ENCODE data around the gene TBC1D22B.

TBC1D22B gene

DNA sequence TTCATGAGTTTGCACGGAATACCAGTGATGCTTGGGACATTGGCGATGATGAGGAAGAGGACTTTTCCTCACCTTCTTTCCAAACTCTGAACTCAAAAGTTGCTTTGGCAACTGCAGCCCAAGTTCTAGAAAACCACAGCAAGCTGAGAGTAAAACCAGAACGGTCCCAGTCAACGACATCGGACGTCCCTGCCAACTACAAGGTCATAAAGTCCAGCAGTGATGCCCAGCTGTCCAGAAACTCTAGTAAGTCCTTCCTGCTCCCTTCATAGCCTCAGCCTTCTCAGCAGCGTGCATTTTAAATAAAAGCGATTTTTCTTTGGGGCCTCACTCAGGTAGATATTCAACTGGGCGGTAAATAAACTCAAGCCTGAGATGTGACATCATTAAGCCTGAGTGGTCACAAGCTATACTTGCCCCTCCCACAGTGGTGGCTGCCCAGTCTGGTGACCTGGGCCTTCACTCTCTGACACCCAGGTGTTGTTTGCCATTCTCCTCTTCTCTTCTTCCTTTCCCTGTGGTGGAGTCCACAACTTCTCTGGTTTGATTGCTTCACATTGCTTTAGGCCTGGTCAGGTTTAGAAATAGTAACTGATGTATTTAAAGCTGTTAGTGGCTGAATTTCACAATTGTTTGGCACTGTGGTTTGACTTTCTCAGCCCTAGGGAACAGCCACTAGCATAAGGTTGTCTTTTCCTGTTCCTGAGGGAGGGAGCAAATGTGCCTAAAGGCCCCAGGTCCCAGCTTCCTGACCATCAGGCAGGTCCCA lies 22.0 kb downstream of the TBC1D22B start:
- no peak for TF ChIP-seq POLR2A (IDR thresholded peaks at IDR 0.05; ENCODE audit: low read depth, low read length)
- TF ChIP-seq POLR2AphosphoS5 (IDR thresholded peaks at IDR 0.05; ENCODE audit: low read depth, low read length), result no peak
- no peak for TF ChIP-seq POU2F2 (IDR thresholded peaks at IDR 0.05; ENCODE audit: low read depth, low read length)
- TF ChIP-seq PAX5 (IDR thresholded peaks at IDR 0.05; ENCODE audit: insufficient read depth, low read length, severe bottlenecking), result no peak
- no peak for TF ChIP-seq TAF1 (IDR thresholded peaks at IDR 0.05; ENCODE audit: low read depth, low read length)
- no peak for TF ChIP-seq SPI1 (IDR thresholded peaks at IDR 0.05; ENCODE audit: low read depth, low read length)
- FAIRE-seq, result no peak
- no peak for DNase-seq (ENCODE audit: insufficient read length, low spot score)

- no peak for FAIRE-seq
- DNase-seq (ENCODE audit: insufficient read length, low spot score), result no peak
- no peak for TF ChIP-seq PAX5 (IDR thresholded peaks at IDR 0.05; ENCODE audit: insufficient read depth, low read length, severe bottlenecking)
- TF ChIP-seq SPI1 (IDR thresholded peaks at IDR 0.05; ENCODE audit: low read depth, low read length), result no peak
- no peak for TF ChIP-seq TAF1 (IDR thresholded peaks at IDR 0.05; ENCODE audit: low read depth, low read length)
- no peak for TF ChIP-seq POLR2AphosphoS5 (IDR thresholded peaks at IDR 0.05; ENCODE audit: low read depth, low read length)
- TF ChIP-seq POLR2A (IDR thresholded peaks at IDR 0.05; ENCODE audit: low read depth, low read length), result no peak
- TF ChIP-seq POU2F2 (IDR thresholded peaks at IDR 0.05; ENCODE audit: low read depth, low read length), result no peak
These were observed 22.8 kb downstream of the TBC1D22B start for GRCh38 chr6:37280162-37280887.

DNA sequence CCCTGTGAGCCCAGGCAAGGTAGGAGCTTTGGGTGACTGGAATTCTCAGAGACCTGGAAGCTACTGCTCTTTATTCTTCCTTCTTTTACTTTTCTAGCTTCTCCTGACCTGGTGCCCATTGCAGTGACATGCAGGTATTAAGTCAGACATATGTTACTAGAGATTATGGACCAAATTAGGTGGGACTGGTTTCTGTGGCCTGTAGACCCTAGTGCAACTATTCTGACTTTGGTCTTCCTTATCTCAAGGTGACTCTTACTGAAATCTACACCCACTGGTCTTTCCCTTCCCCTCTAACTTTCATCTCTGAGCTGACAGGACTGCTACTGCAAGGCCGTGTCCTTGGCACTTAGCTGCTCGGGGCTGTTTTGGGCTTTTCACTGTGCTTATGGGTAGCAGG lies 24.8 kb downstream of the TBC1D22B start:
- no peak for TF ChIP-seq SPI1 (IDR thresholded peaks at IDR 0.05; ENCODE audit: low read depth, low read length)
- TF ChIP-seq POLR2AphosphoS5 (IDR thresholded peaks at IDR 0.05; ENCODE audit: low read depth, low read length), result no peak
- no peak for TF ChIP-seq TAF1 (IDR thresholded peaks at IDR 0.05; ENCODE audit: low read depth, low read length)
- no peak for TF ChIP-seq PAX5 (IDR thresholded peaks at IDR 0.05; ENCODE audit: insufficient read depth, low read length, severe bottlenecking)
- TF ChIP-seq POLR2A (IDR thresholded peaks at IDR 0.05; ENCODE audit: low read depth, low read length), result no peak
- no peak for TF ChIP-seq POU2F2 (IDR thresholded peaks at IDR 0.05; ENCODE audit: low read depth, low read length)
- FAIRE-seq (no peak), DNase-seq (ENCODE audit: insufficient read length, low spot score) (no peak)

GRCh38 chr6:37283268-37283667 lies 25.7 kb downstream of the TBC1D22B start:
- no peak for DNase-seq (ENCODE audit: insufficient read length, low spot score)
- no peak for FAIRE-seq
- no peak for TF ChIP-seq SPI1 (IDR thresholded peaks at IDR 0.05; ENCODE audit: low read depth, low read length)

DNA sequence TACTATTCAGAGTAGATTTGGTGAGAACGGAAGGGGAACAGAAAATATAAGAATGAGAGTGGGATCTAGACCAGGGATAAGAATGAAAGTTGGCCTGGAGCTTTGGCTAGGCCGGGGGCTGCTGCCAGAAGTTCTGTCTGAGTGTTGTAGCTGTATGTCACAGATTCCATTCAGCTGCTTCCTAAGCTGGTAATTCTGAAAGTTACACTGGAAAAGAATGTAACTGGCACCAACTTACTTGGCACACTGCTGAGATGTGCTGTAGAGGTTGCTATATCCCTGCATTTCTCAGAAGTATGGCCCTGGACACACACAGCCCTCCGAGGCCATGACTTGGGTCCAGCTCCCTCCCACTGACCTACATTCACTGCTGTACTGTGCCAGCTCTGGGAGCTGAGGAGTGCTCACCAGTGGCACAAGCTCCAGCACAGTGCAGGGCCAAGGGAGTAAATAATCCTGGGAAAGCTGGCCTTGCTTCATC lies 26.1 kb downstream of the TBC1D22B start:
- FAIRE-seq (no peak), DNase-seq (ENCODE audit: insufficient read length, low spot score) (no peak)
- TF ChIP-seq PAX5 (IDR thresholded peaks at IDR 0.05; ENCODE audit: insufficient read depth, low read length, severe bottlenecking), result no peak
- no peak for TF ChIP-seq POLR2A (IDR thresholded peaks at IDR 0.05; ENCODE audit: low read depth, low read length)
- no peak for TF ChIP-seq SPI1 (IDR thresholded peaks at IDR 0.05; ENCODE audit: low read depth, low read length)
- TF ChIP-seq TAF1 (IDR thresholded peaks at IDR 0.05; ENCODE audit: low read depth, low read length), result no peak
- TF ChIP-seq POLR2AphosphoS5 (IDR thresholded peaks at IDR 0.05; ENCODE audit: low read depth, low read length), result no peak
- TF ChIP-seq POU2F2 (IDR thresholded peaks at IDR 0.05; ENCODE audit: low read depth, low read length), result no peak

DNA sequence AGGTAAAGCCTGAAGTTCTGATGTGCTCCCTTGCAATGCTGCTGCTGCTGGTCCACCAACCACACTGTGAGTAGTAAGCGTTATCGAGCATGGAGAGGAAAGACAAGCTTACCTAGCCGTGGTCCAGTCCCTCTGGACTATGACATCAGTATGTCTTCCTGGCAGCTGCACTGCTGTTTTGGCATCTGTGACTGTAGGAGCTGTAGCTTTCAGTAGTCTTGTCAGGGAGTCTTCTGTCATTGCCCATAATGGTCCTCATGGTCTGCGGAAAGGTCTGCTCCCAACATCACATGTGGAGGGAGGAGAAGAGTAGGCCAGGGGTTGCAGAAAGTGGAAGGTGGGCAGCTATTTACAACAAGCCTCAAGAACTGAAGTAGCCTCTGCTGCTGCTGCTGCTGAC lies 27.2 kb downstream of the TBC1D22B start:
- TF ChIP-seq PAX5 (IDR thresholded peaks at IDR 0.05; ENCODE audit: insufficient read depth, low read length, severe bottlenecking) (no peak), POU2F2 (IDR thresholded peaks at IDR 0.05; ENCODE audit: low read depth, low read length) (no peak), POLR2AphosphoS5 (IDR thresholded peaks at IDR 0.05; ENCODE audit: low read depth, low read length) (no peak), SPI1 (IDR thresholded peaks at IDR 0.05; ENCODE audit: low read depth, low read length) (no peak), POLR2A (IDR thresholded peaks at IDR 0.05; ENCODE audit: low read depth, low read length) (no peak), TAF1 (IDR thresholded peaks at IDR 0.05; ENCODE audit: low read depth, low read length) (no peak)
- FAIRE-seq (no peak), DNase-seq (ENCODE audit: insufficient read length, low spot score) (no peak)

DNA sequence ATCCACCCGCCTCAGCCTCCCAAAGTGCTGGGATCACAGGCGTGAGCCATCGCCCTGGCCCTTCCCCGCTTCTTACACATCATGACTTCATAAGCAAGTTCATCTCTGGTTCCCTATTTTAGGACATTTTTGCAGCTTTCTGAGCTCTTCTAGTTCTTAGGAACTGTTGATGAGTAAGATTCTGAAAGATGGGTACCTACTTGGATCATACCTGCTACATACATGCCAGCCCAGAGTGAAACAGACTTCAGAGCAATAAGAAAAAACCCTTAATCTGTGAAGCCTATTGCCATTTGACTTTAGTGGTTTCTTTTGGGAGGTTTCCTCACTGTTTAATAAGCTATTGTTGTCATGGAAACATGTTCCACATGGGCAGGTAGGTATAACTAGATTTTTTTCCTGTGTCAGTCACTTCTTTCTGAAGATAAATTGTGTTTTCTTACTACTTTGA lies 28.3 kb downstream of the TBC1D22B start:
- TF ChIP-seq SPI1 (IDR thresholded peaks at IDR 0.05; ENCODE audit: low read depth, low read length), result no peak
- no peak for TF ChIP-seq POLR2AphosphoS5 (IDR thresholded peaks at IDR 0.05; ENCODE audit: low read depth, low read length)
- no peak for TF ChIP-seq POU2F2 (IDR thresholded peaks at IDR 0.05; ENCODE audit: low read depth, low read length)
- no peak for TF ChIP-seq TAF1 (IDR thresholded peaks at IDR 0.05; ENCODE audit: low read depth, low read length)
- TF ChIP-seq POLR2A (IDR thresholded peaks at IDR 0.05; ENCODE audit: low read depth, low read length), result no peak
- TF ChIP-seq PAX5 (IDR thresholded peaks at IDR 0.05; ENCODE audit: insufficient read depth, low read length, severe bottlenecking), result no peak
- no peak for DNase-seq (ENCODE audit: insufficient read length, low spot score)
- no peak for FAIRE-seq

- DNase-seq (ENCODE audit: insufficient read length, low spot score) (no peak), FAIRE-seq (peak; percentile 23)
- TF ChIP-seq POU2F2 (IDR thresholded peaks at IDR 0.05; ENCODE audit: low read depth, low read length) (no peak), POLR2AphosphoS5 (IDR thresholded peaks at IDR 0.05; ENCODE audit: low read depth, low read length) (no peak), PAX5 (IDR thresholded peaks at IDR 0.05; ENCODE audit: insufficient read depth, low read length, severe bottlenecking) (no peak), POLR2A (IDR thresholded peaks at IDR 0.05; ENCODE audit: low read depth, low read length) (no peak), TAF1 (IDR thresholded peaks at IDR 0.05; ENCODE audit: low read depth, low read length) (no peak), SPI1 (IDR thresholded peaks at IDR 0.05; ENCODE audit: low read depth, low read length) (no peak)
These were observed 30.1 kb downstream of the TBC1D22B start for GRCh38 chr6:37287519-37288157.

- no peak for DNase-seq (ENCODE audit: insufficient read length, low spot score)
- TF ChIP-seq POLR2AphosphoS5 (IDR thresholded peaks at IDR 0.05; ENCODE audit: low read depth, low read length) (no peak), TAF1 (IDR thresholded peaks at IDR 0.05; ENCODE audit: low read depth, low read length) (no peak), POU2F2 (IDR thresholded peaks at IDR 0.05; ENCODE audit: low read depth, low read length) (no peak), POLR2A (IDR thresholded peaks at IDR 0.05; ENCODE audit: low read depth, low read length) (no peak), SPI1 (IDR thresholded peaks at IDR 0.05; ENCODE audit: low read depth, low read length) (no peak), PAX5 (IDR thresholded peaks at IDR 0.05; ENCODE audit: insufficient read depth, low read length, severe bottlenecking) (no peak)
- no peak for FAIRE-seq
These were observed 30.7 kb downstream of the TBC1D22B start for GRCh38 chr6:37288247-37288646.

All from GM12891 (cell line).